GM12873 (cell line): ENCODE results near the gene SLC5A7.
A peak's percentile ranks its signal among the peaks of the same experiment; 100 is the strongest.

Experiments
- TF ChIP-seq, protein P1 (sequence below): IDR thresholded peaks from 2 replicates; pipeline ENCODE4 v1.5.1; 2012; ENCODE audit warnings: low read depth, mild to moderate bottlenecking, moderate library complexity, low read length, control low read depth; ENCODE audit not compliant: insufficient read depth; ENCODE audit errors: missing control alignments

Gene SLC5A7

DNA sequence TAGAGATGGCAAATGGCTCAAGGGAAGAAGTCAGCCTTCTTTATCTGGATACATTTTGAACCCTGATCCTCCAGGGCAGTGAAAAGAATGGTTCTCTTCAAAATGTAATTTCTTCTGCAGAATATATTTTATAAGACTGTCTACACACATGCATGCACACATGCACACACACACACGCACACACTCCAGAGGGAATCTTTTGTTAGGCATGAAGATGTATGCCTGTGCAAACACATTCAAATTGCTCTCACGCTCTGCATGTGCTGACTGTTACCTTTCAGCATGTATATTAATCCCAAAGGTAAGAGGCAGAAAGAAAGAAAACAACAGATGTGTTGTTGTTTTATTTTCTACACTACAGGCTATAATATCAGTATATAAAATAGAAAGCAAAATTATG, 43.2 kb downstream of the SLC5A7 start:
- TF ChIP-seq, protein P1, sequence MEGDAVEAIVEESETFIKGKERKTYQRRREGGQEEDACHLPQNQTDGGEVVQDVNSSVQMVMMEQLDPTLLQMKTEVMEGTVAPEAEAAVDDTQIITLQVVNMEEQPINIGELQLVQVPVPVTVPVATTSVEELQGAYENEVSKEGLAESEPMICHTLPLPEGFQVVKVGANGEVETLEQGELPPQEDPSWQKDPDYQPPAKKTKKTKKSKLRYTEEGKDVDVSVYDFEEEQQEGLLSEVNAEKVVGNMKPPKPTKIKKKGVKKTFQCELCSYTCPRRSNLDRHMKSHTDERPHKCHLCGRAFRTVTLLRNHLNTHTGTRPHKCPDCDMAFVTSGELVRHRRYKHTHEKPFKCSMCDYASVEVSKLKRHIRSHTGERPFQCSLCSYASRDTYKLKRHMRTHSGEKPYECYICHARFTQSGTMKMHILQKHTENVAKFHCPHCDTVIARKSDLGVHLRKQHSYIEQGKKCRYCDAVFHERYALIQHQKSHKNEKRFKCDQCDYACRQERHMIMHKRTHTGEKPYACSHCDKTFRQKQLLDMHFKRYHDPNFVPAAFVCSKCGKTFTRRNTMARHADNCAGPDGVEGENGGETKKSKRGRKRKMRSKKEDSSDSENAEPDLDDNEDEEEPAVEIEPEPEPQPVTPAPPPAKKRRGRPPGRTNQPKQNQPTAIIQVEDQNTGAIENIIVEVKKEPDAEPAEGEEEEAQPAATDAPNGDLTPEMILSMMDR: no peak

DNA sequence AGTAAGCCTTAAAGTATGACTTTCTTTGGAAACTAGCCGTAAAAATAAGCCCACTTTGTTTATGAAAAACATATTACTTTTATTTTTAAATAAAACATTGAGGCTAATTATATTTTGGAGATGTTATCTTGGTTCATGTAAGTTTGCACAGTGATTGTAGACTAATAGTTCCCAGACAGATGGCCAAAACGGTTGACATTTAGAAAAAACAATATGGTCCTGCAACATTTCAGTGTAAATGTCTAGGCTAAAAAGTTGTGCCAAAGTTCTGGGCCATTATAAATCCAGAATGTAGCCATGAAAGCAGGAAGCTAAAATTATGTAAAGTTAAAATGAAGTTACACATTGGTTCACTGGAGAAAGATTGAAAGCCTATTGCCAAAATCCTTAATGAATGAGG, 43.6 kb downstream of the SLC5A7 start:
- TF ChIP-seq, protein P1: no peak

DNA sequence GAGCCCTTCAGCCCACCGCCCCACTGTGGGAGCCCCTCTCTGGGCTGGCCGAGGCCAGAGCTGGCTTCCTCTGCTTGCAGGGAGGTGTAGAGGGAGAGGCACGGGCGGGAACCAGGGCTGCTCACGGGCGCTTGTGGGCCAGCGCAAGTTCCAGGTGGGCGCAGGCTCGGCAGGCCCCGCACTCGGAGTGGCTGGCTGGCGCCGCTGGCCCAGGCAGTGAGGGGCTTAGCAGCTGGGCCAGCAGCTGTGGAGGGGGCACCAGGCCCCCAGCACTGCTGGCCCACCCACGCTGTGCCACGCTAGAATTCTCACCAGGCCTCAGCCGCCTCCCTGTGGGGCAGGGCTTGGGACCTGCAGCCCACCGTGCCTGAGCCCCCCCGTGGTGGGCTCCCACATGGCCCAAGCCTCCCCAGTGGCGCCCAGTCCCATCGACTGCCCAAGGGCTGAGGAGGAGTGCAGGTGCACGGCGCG, 45.2 kb downstream of the SLC5A7 start:
- TF ChIP-seq, protein P1: no peak

DNA sequence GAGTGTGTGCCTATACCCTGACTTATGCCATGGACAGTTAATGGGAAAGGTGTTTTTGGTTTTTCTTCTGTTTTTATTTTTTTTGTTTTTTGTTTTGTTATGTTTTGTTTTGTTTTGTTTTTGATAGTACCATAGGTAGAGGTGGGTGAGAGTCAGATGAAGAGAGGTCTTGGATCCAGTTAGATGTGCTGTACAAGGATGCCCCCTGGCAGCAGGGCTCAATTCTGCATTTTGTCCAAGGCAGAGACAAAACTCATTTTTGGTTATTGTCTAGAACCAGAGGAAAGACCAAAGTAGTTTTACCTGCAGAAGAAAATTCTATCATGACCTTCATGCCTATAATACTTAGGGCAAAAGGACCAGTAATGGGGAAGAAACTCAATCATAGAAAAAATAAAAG, 48.5 kb downstream of the SLC5A7 start:
- TF ChIP-seq, protein P1: peak; percentile 19

DNA sequence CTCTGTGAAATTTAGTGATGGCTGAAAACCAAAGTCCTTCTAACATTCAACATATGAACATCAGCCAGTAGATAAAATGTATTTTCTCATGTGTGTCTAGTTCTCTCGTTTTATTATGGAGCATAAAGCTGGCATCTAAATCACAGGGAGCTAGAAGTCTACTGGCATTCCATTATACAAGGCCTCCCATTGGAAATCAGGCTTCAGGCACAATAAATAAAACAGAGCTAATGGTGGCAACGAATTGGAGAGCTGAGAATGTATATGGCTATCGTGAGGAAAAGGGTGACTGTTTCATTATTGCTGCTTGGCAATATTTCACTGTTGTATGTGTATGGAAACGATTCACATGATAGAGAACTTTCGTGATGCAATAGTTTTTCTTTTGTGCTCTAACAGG, 62.4 kb downstream of the SLC5A7 start:
- TF ChIP-seq, protein P1: no peak

DNA sequence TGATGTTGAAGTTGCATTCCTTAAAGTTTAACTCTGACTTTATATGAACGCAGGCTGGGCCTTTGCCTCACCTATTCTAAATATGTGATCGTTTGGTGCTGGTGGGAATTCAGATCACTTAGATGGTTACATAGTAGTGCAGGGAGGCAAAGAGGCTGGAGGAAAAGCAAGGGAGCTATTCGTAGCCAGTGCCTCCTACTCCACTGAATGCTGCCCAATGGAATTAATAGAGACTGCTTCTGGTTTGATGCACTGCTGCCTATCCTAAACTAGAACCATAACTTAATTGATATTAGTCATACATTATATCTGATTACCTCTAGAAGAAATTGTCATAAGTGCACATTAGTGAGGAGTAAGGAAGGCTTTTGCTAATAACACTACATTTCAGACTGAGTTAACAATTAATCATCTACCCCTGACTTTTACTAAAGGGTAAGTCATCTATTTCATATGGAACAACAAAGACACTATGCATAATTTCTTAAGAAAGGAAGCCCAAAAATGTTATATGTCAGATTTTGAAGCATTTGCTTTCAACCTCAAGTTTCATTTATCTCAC, 72.3 kb downstream of the SLC5A7 start:
- TF ChIP-seq, protein P1: no peak

DNA sequence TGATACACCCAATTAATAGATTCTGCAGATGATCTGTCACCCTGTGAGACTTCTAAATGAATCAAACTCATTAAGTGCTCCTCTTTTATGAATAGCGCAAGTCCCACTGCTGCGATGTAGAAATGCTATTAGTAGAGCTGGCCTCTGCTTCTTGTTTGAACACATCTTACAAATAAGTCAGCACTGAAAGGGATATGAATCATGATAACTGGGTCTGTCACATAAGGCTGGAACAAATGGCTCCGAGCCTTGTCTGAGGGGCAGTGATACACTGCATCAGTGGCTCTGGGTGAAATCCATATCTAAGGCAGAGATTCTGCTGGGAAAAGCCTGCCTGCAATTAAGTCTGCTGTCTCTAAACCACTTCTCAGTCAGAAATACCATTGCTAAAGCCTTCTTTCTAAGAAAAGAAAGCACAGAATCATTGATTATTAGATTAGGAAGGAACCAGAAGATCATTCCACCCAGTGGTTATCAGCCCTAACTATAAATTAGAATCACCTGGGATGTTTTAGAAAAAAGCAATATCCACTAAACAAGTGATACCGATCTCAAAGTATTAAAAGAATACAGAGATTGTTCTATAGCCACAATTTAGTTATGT, 75.2 kb downstream of the SLC5A7 start:
- TF ChIP-seq, protein P1: no peak
